ENCODE results near the gene CEP112.
A peak's percentile ranks its signal among the peaks of the same experiment; 100 is the strongest.

Gene CEP112

DNA sequence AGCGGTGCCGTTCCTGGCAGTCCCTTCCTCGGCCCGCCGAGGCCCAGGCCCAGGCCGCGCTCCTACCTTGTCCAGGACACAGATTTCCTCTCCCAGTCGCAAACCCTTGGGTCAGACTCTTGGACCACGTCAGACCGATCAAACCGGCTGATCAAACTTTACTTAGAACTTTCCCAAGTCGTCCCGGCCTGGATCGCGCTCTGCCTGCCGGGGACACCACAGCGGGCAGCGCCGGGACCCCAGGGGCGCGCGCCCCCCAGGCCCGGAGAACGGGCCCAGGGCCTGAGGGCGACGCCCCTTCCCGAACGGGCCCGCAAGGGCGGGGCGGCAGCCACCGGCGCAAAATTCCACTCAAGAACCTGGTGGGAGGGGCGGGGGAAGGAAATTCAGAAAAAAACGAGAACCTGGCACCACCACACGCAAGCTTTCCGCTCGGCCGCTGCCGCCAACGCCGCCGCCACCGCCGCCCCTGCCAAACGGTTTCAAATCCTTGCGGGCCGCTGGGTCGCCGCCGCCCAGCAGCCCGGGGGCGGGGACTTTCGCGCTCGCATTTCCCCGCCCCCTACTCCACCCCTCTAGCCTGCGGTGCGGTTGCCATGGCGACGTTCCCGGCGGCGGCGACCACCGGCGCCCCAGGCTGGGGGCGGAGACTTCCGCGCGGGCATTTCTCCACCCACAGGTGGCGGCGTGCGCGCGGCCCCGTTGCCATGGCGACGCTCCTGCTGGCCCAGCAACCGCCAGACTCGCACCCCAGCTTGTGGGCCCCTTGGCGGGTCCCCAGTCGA is at the start of gene CEP112:
Gene CEP112 (minus strand): TSS at position 541 of the 785 bp plus-strand sequence.
- DNase-seq: peak; percentile 14

DNA sequence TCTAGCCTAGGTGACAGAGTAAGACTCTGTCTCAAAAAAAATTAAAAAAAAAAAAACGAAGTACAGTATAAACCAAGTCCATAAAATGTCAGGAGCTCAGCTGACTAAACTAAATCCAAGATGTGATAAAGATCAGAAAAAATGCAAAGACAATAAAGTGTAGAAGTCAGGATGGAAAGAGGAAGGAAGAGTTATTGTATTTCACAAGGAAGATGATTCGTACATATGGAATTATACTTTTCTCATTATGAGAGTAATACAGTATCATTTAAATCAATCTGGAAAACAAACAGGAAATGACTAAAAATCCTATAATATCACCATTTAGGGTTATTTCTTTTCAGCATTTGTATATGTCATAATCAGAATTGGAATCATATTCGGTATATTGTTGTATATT is 48.7 kb upstream of the CEP112 start:
- DNase-seq: no peak

- no peak for DNase-seq
Measured at GRCh38 chr17:66240013-66240412, 48.1 kb upstream of the CEP112 start.

- DNase-seq: no peak
Measured at GRCh38 chr17:66235377-66235994, 43.6 kb upstream of the CEP112 start.

GRCh38 chr17:66234611-66235010 is 42.7 kb upstream of the CEP112 start:
- DNase-seq: no peak

GRCh38 chr17:66233023-66233753 is 41.3 kb upstream of the CEP112 start:
- no peak for DNase-seq

DNA sequence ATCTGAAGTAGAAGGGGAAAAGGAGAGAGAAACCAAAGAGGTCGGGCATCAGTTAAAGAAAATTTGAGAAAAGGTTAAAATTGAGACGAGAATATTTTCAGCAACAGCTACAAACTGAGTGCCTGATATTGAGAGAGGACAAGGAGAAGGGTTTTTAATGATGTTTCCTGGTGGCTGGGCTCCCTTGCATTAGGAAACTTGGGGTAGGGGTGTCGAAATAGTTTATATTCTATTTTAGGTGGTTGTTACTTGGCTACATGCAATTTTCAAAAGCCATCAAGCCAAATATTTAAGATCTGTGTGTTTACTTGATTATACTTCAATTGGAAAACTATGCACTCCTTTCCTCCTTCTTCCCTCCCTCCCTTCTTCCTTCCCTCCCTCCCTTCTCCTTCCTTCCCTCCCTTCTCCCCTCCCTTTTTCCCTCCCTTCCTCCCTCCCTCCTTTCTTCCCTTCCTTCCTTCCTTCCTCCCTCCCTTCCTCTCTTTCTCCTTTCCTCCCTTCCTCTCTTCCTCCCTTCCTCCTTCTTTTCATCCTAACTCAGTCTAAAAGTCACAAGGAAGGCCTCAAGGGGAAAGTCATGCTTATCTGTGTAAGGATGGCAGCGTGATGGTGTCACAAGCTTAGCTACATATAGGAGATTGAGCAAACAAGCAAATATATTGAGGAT is 39.1 kb upstream of the CEP112 start:
- no peak for DNase-seq

DNA sequence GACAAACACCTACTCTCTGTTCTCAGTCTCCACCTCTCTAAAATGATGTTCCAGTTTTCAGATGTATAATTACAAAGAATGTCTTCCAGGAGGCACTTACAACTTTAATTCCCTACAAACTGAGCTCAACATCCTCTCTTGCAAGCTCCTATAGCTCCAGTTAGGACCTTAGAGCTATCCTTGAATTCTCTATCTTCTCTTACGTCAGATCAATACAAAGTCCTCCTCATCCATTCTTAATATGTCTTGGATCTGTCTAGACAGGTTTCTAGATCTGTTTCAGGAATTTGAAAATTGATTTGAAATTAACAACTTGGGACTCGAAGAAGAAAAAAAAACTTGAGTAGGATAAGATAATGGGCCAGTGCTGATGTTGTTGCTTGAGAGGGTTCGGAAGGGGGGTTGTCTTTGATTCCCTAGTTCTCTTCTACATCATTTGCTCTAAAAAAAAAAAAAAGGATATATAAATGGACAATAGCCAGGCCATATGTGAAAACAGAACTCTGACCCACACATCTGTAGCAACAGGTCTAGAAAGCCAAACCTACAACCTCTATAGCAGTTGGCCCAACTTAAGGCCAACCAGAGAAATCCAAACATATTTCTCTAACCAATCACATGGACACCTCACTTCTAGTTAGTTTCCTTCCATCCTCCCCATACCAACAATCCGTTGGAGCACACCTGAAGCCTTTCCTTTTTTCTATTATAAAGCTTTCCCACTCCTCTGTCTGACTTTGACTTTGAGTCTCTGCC is 38.0 kb upstream of the CEP112 start:
- DNase-seq: no peak

- DNase-seq: no peak
Measured at GRCh38 chr17:66228887-66229782, 37.2 kb upstream of the CEP112 start, which contains the start of gene APOH. TSS of gene APOH (minus strand) at chr17:66229415. CDS start at chr17:66229379, 36 bp downstream.

- DNase-seq: no peak
Measured at GRCh38 chr17:66227212-66228045, 35.5 kb upstream of the CEP112 start.

DNA sequence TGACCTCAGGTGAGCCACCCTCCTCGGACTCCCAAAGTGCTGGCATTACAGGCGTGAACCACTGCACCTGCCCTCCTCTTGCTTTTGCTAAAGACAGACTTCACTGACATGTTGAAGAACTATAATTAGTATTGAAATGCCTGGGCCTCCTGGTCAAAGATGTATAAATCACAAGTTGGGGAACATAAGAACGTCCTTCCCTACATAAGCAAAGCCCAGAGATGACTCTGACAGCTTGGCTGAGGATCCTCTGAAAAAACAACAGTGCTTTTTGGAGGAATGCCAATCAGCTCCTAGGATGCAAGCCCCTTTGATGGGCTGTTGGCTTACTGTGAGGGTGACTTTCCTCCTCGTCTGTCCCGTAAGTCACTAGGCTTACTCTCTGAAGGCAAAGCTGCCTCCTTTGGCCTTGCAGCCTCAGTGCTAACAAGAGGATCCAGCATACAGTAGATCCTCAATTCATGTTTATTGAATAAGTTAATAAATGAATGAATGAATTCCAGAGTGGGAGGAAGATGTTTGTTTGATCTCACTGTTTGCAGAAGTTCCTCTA is 30.9 kb upstream of the CEP112 start:
- DNase-seq: no peak

DNA sequence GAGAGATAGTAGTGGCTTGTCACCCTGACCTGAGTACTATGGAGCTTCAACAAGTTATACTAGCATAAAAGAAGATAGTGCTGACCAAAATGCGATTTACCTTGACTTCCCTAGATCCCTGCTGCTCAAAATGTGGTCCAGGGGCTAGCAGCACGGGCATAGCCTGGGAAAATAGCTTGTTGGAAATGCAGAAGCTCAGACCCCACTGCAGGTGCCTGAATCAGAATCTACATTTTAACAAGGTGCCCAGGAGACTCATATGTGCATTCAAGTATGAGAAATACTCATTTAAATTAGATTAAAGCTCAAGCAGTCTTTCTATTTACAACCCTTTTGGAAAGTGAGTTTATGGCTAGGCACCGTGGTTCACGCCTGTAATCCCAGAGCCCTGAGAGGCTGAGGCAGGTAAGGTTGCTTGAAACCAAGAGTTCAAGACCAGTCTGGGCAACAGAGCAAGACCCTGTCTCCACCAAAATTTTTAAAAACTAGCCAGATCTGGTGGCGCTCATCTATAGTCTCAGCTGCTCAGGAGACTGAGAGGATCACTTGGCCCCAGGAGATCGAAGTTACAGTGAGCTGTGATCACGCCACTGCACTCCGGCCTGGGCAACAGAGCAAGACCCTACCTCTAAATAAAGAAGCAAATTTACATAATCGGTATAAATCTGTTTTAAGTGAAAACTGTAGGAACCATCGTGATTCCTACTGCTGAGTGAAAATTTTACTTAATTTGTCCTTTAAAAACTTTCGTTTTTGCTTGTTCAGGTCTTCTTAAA is 30.0 kb upstream of the CEP112 start:
- DNase-seq: no peak

DNA sequence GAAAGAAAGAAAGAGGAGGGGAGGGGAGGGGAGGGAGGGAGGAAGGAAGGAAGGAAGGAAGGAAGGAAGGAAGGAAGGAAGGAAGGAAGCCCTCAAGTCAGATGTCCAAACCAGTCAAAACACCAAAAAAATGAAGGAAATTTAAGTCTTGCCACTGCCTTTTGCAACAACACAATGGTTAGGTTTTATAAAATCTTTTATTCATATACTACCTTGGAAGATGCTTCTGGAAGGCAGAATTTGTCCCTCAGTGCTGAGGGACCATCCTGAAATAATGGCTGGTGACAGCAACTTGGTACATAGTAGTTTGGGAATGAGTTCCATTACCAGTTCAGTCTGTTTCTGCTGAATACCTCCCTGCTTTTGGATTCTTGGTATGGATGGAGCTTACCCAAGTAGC is 29.4 kb upstream of the CEP112 start:
- no peak for DNase-seq

DNA sequence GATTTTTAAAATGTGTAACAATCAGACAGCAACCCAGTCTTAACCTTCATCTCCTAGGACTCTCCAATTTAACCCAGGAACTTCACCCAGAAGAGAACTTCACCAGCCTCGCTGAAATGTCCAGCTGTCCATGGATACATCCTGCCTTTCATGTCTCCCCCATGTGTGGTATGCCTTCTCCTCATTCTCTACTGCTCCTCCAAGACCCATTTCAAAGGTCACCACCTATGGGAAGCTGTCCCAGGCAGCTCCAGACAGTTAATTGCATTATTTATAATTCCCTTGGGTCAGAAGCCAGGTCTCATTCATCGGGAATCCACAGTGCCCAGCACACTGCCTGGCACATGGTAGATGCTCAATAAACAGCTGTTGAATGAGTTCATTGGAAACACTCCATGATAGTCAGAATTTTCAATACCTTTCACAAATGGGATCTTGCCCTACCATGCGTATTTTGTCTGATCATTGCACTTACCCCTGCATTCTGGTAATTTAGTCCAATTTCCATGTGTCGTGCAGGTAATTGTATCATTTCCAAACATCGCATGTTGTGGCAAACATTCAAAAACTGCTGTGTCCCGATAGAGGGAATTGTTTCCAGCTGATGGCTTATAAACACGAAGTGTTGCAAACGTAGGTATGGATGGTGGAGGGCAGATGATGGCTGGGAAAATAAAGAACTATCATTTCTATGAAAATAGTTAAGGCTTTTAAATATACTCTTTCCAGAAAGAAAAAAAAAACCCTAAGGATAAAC is 28.3 kb upstream of the CEP112 start:
- DNase-seq: no peak

- no peak for DNase-seq
Measured at GRCh38 chr17:66215529-66215911, 23.6 kb upstream of the CEP112 start.

DNA sequence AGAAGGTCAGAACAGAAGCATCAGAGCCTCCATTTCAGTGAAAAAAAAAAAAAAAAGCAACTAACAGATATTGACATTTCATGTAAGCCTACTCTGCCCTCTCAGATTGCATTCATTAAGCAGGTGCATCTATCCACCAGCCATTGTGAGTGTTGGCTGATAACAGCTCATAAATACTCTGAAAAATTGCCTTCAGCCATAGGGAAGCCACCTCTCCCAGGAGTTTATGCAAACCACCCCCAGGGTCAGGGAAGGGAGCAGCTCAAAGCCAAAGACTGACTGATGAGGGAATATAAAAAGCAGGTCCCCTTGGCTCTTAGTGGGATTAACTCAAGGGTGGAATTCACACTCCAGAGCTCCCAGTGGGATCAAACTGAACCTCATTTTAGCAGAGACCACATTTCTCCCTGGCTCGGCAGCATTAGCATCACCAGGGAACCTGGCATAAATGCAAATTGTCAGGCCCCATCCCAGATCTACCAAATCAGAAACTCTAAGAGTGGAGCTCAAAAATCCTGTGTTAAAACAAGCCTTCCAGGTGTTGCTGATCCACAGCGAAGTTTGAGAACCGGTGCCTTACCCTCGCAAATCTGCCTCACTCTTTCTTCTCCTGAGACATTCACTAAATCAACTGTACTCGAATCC is 23.1 kb upstream of the CEP112 start:
- DNase-seq: peak; percentile 9

GRCh38 chr17:66211047-66211810 is 19.3 kb upstream of the CEP112 start:
- DNase-seq: no peak
